ENCODE measurements around the gene HCFC1R1.

- TF ChIP-seq CTCF (conservative IDR thresholded peaks at IDR 0.05; ENCODE audit: low read length): no peak
- no peak for TF ChIP-seq EZH2phosphoT487 (IDR thresholded peaks at IDR 0.05; ENCODE audit: borderline replicate concordance)
These were observed 1.5 kb downstream of the HCFC1R1 start for GRCh38 chr16:3022208-3022683.

Measured in Loucy (cell line).